CD14-positive monocyte (primary cell): ENCODE results near the gene MLH1. TPM values are rescaled to one million over a fixed set of nuclear protein-coding genes. Genes with fewer than 3 reads are reported as not detected.

Experiments
- DNase-seq, 3 donors: peaks; one replicate each; pipeline ENCODE4 v3.0.0-alpha.2; 2011 to 2022
- H2AFZ ChIP-seq: 2 replicates; pipeline ENCODE4 v1.6.0; 2012; ENCODE audit warnings: mild to moderate bottlenecking, low read depth, low read length, inconsistent platforms; ENCODE audit not compliant: insufficient read depth, poor library complexity, severe bottlenecking
- H3K27ac ChIP-seq, 2 donors: 1 replicate in 1 of 2; 2 replicates in 1 of 2; pipeline ENCODE4 v1.5.1; 2012 to 2013; ENCODE audit warnings: low read length in 2 of 2, control low read depth in 1 of 2, inconsistent platforms in 1 of 2, low read depth in 1 of 2, mild to moderate bottlenecking in 1 of 2
- H3K27me3 ChIP-seq, 2 donors: one replicate each; pipeline versions ENCODE4 v1.6.0 to v1.6.1; 2011 to 2013; ENCODE audit warnings: low read length in 2 of 2; ENCODE audit not compliant: control insufficient read depth in 2 of 2, insufficient read depth in 2 of 2
- H3K36me3 ChIP-seq, 2 donors: replicated peaks in 1 of 2; 1 replicate in 1 of 2; 2 replicates in 1 of 2; pipeline versions ENCODE4 v1.5.1 to v1.6.1; 2012 to 2013; ENCODE audit warnings: low read length in 2 of 2, control low read depth in 1 of 2, inconsistent platforms in 1 of 2, mild to moderate bottlenecking in 1 of 2; ENCODE audit not compliant: insufficient read depth in 2 of 2, control insufficient read depth in 1 of 2
- H3K4me1 ChIP-seq, 2 donors: 1 replicate in 1 of 2; 2 replicates in 1 of 2; pipeline versions ENCODE4 v1.5.1 to v1.6.1; 2012 to 2013; ENCODE audit warnings: low read length in 2 of 2, control low read depth in 1 of 2, inconsistent platforms in 1 of 2, mild to moderate bottlenecking in 1 of 2, moderate library complexity in 1 of 2; ENCODE audit not compliant: insufficient read depth in 2 of 2, control insufficient read depth in 1 of 2
- H3K4me2 ChIP-seq: replicated peaks from 2 replicates; pipeline ENCODE3; 2012; ENCODE audit warnings: low read length, moderate library complexity, mild to moderate bottlenecking; ENCODE audit not compliant: poor library complexity, severe bottlenecking; ENCODE audit errors: extremely low read depth
- H3K4me3 ChIP-seq, 3 experiments: fragments of 200-600 bp in 1 of 3; sonication (generic) in 1 of 3; replicated peaks in 1 of 3; 1 replicate in 2 of 3; 2 replicates in 1 of 3; pipeline ENCODE4 v1.5.1; 2011 to 2013; ENCODE audit warnings: low read length in 3 of 3, mild to moderate bottlenecking in 3 of 3, control low read depth in 2 of 3, low read depth in 2 of 3, inconsistent platforms in 1 of 3, moderate library complexity in 1 of 3
- H3K79me2 ChIP-seq: 2 replicates; pipeline ENCODE4 v1.6.0; 2012; ENCODE audit warnings: mild to moderate bottlenecking, control low read depth, inconsistent platforms, low read length, moderate library complexity; ENCODE audit not compliant: insufficient read depth
- H3K9ac ChIP-seq: 2 replicates; pipeline ENCODE4 v1.6.0; 2017; ENCODE audit warnings: low read length, mild to moderate bottlenecking; ENCODE audit not compliant: insufficient read depth, poor library complexity, severe bottlenecking
- H3K9me3 ChIP-seq, 2 donors: replicated peaks in 1 of 2; 1 replicate in 1 of 2; 2 replicates in 1 of 2; pipeline versions ENCODE4 v1.5.1 to v1.6.1; 2012 to 2013; ENCODE audit warnings: low read length in 2 of 2, control low read depth in 1 of 2; ENCODE audit not compliant: control insufficient read depth in 1 of 2, insufficient read depth in 1 of 2
- H4K20me1 ChIP-seq: 2 replicates; pipeline ENCODE4 v1.6.0; 2012; ENCODE audit warnings: mild to moderate bottlenecking, low read length, control low read depth, moderate library complexity; ENCODE audit not compliant: insufficient read depth
- H3K27ac Mint-ChIP-seq, 7 donors: one replicate each; pipeline ENCODE4 v1.8.0; 2020; ENCODE audit warnings: mild to moderate bottlenecking in 7 of 7, mixed read lengths in 7 of 7, moderate library complexity in 6 of 7, inconsistent platforms in 2 of 7
- H3K27me3 Mint-ChIP-seq, 3 donors: one replicate each; pipeline ENCODE4 v1.8.0; 2021 to 2022; ENCODE audit warnings: low read depth in 3 of 3, mild to moderate bottlenecking in 3 of 3, mixed read lengths in 3 of 3, moderate library complexity in 3 of 3, inconsistent platforms in 1 of 3
- H3K36me3 Mint-ChIP-seq, 2 donors: one replicate each; pipeline ENCODE4 v1.8.0; 2020; ENCODE audit warnings: mixed read lengths in 2 of 2, inconsistent platforms in 1 of 2, mild to moderate bottlenecking in 1 of 2
- H3K4me1 Mint-ChIP-seq: one replicate; pipeline ENCODE4 v1.8.0; 2020; ENCODE audit warnings: mild to moderate bottlenecking, mixed read lengths
- H3K4me3 Mint-ChIP-seq, 2 donors: one replicate each; pipeline ENCODE4 v1.8.0; 2020; ENCODE audit warnings: mild to moderate bottlenecking in 2 of 2, mixed read lengths in 2 of 2, moderate library complexity in 1 of 2
- H3K9me3 Mint-ChIP-seq, 7 donors: one replicate each; pipeline ENCODE4 v1.8.0; 2020 to 2022; ENCODE audit warnings: mixed read lengths in 7 of 7, mild to moderate bottlenecking in 6 of 7, moderate library complexity in 6 of 7, inconsistent platforms in 2 of 7
- WGBS: methylation state at CpG from one replicate; pipeline ENCODE4 v1.1.5; 2013; ENCODE audit warnings: missing lambda C conversion rate; ENCODE audit not compliant: insufficient coverage; 5-methylcytosine and 5-hydroxymethylcytosine counted together
- intact Hi-C, 2 donors: fragments of 100-400 bp; cut with micrococcal nuclease; formaldehyde crosslinking; loops; one replicate each; pipeline versions ENCODE4 v1.15.0 to v1.15.1; 2023
- polyA plus RNA-seq, 3 donors: library from polyadenylated mRNA; depleted of rRNA in 1 of 3; unstranded in 2 of 3; stranded (reverse) in 1 of 3; fragments of 300-500 nt in 2 of 3; fragments of >200 nt in 1 of 3; fragmentation: Illumina TruSeq in 2 of 3; gene quantifications; 1 replicate in 2 of 3; 2 replicates in 1 of 3; pipeline ENCODE4 v1.2.3, GENCODE V29; 2012 to 2021
- TF ChIP-seq, protein P1 (sequence below): fragments of 200-600 bp; IDR thresholded peaks from one replicate; pipeline ENCODE4 v1.8.0; 2022; ENCODE audit warnings: antibody characterized with exemption, mild to moderate bottlenecking

Gene MLH1
- polyA plus RNA-seq, 3 donors = 13.7 to 19.7 (median 18.5) TPM

DNA sequence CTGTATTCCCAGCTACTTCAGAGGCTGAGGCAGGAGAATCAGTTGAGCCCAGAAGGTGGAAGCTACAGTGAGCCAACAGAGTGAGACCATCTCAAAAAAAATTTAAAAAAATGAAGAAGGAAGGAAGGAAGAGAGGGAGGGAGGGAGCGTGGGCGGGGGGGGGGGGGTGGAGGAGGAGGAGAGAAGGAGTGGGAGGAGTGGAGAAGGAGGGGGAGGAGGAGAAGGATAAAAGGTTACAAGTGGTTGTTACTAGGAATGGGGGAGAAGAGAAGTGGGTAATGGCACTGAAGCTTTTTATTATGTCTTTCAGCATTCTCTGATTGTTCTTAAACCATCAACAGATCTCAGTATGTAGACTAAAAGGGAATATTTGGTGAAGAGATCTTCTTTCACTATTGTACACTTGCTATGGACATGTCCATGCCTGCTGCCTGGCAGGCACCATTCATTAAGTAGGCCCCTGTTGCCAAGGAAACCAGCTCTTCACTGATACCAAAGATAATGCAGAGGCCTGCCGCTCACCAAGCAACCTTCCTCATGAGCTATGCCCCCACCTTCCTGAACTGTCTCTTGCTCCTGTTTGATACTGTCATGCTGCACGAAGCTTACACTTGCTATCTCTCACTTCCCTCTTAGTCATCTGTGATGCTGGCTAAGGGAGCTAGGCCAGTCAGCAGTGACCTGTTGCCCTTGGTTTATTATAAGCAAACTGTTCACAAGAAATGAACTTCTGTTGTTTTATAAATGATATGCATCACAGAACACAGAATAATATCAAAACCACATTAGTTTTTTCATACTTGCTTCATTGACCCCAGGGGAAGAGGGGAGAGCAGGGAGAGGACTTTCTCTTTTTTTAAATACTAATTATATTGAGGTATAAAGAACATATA lies 23.5 kb upstream of the MLH1 start:
- H3K4me3 Mint-ChIP-seq = peak overlapping the region in 1 of 2 donors; percentile 47
- Histone ChIP-seq H3K27ac (peak overlapping the region; percentile 27 to 50), H3K4me2 (peak overlapping the region; percentile 30), H3K4me3 (no peak overlapping the region), H3K36me3 (no peaks in the 10 kb centered on the region), H4K20me1 (no peaks in the 10 kb centered on the region), H3K4me1 (peaks cover 15% of the 10 kb centered on the region in 2 donors), H3K9me3 (no peaks in the 10 kb centered on the region), H3K27me3 (no peaks in the 10 kb centered on the region), H2AFZ (peak overlapping the region; percentile 4), H3K79me2 (no peaks in the 10 kb centered on the region), H3K9ac (no peak overlapping the region)
- H3K4me1 Mint-ChIP-seq = peaks cover 26% of the 10 kb centered on the region
- DNase-seq = peak; percentile 70 to 89 (median 79)
- H3K36me3 Mint-ChIP-seq = peaks cover 9 to 12% of the 10 kb centered on the region in 2 donors
- no peaks in the 10 kb centered on the region for H3K27me3 Mint-ChIP-seq
- H3K9me3 Mint-ChIP-seq = no peaks in the 10 kb centered on the region
- peak overlapping the region; percentile 73 to 93 (median 88) for H3K27ac Mint-ChIP-seq
- WGBS = no CpG with 5 or more reads among the region's 4 CpGs
- intact Hi-C loops = no loop called here
- TF ChIP-seq, protein P1, sequence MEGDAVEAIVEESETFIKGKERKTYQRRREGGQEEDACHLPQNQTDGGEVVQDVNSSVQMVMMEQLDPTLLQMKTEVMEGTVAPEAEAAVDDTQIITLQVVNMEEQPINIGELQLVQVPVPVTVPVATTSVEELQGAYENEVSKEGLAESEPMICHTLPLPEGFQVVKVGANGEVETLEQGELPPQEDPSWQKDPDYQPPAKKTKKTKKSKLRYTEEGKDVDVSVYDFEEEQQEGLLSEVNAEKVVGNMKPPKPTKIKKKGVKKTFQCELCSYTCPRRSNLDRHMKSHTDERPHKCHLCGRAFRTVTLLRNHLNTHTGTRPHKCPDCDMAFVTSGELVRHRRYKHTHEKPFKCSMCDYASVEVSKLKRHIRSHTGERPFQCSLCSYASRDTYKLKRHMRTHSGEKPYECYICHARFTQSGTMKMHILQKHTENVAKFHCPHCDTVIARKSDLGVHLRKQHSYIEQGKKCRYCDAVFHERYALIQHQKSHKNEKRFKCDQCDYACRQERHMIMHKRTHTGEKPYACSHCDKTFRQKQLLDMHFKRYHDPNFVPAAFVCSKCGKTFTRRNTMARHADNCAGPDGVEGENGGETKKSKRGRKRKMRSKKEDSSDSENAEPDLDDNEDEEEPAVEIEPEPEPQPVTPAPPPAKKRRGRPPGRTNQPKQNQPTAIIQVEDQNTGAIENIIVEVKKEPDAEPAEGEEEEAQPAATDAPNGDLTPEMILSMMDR = no peak

DNA sequence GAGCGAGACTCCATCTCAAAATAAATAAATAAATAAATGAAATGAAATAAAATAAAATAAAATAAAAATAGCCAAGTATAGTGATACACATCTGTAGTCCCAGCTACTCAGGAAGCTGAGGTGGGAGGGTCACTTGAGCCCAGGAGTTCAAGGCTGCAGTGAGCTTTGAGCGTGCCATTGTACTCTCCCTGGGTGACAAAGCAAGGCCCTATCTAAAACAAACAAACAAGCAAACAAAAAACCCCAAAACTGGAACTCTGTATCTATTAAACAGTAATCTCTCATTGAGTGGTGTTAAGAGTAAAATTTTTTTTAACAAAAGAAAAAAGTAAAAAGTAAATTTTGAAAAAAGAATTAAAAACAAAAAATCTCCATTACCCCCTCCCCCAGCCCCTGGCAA lies 21.2 kb upstream of the MLH1 start:
- no peak for DNase-seq
- H3K9me3 Mint-ChIP-seq = peaks cover 0 to 3% (median 0%) of the 10 kb centered on the region in 7 donors
- no peak overlapping the region for H3K27ac Mint-ChIP-seq
- no peak overlapping the region for H3K4me3 Mint-ChIP-seq
- H3K4me1 ChIP-seq = peaks cover 15% of the 10 kb centered on the region in 2 donors
- peaks cover 9 to 24% of the 10 kb centered on the region in 2 donors for H3K36me3 Mint-ChIP-seq
- H3K27me3 Mint-ChIP-seq = peaks cover 0 to 2% (median 0%) of the 10 kb centered on the region in 3 donors
- H3K9ac ChIP-seq = no peak overlapping the region
- peaks cover 18% of the 10 kb centered on the region for H3K4me1 Mint-ChIP-seq
- TF ChIP-seq, protein P1 = no peak
- H2AFZ ChIP-seq = no peak overlapping the region
- no peaks in the 10 kb centered on the region for H3K27me3 ChIP-seq
- no peak overlapping the region for H3K27ac ChIP-seq
- no CpG with 5 or more reads among the region's 2 CpGs for WGBS
- no peaks in the 10 kb centered on the region for H3K9me3 ChIP-seq
- intact Hi-C loops = no loop called here
- H4K20me1 ChIP-seq = no peaks in the 10 kb centered on the region
- H3K4me3 ChIP-seq = no peak overlapping the region
- no peaks in the 10 kb centered on the region for H3K36me3 ChIP-seq
- no peak overlapping the region for H3K4me2 ChIP-seq
- no peaks in the 10 kb centered on the region for H3K79me2 ChIP-seq
